GM19397 (cell line): ENCODE data around the gene B2M.

Source experiments
- ATAC-seq: cut with Tn5 transposase; IDR thresholded peaks from one replicate; pipeline ENCODE4 v1.9.1; 2021; ENCODE audit warnings: mild to moderate bottlenecking, moderate library complexity; ENCODE audit not compliant: unreplicated experiment

The B2M gene

GRCh38 chr15:44765036-44765435 lies 53.7 kb downstream of the B2M start:
- no peak for ATAC-seq
